SW 1271 (cell line): Measurements from ENCODE around the gene CNTNAP3.
"Not testable (repeated sequence)": the region's sequence is repeated elsewhere in the genome, so short reads cannot be mapped to it uniquely, and the experiment has no call there.

Experiments
- DNase-seq, 2 experiments: peaks; one replicate each; lab custom pipeline; 2025; lab: John Stamatoyannopoulos, UW

CNTNAP3 gene

DNA sequence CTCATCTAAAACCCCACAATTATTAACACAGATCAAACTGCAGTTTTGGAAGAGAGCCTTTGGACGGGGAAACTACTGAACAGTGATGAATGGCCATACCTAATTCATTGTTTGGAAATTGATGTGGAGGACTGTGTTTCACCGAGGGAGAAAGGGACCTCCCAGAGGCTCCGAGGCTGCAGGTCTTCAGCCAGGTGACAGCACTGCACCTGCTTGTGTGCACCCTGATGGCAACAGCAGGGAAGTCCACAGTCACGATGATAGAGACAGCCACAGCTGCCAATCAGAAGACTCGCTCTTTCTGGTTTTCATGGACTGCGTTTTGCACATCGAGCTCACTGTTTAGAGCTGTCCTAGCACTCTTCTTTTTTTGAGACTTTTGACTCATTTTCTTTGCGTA is 214.4 kb downstream of the CNTNAP3 start:
- DNase-seq, result not testable (repeated sequence)

DNA sequence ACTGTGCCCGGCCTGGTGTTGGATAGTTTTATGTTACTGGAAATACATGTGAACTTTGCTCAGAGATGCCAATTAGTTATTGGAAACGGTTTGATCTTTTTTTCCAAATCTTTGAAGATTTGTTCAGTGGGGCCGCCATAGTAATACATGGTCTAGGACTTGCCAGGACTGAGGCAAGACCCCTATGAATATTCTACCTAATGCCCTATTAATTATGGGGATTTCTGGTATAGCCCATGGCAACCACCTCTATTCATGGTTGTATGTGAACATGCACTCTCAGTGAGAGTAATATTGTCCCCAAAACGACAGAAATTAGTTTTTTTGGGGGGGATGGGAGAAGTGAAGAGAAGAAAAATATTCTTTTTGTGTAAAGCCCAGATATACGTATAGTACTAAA is 220.3 kb downstream of the CNTNAP3 start:
- not testable (repeated sequence) for DNase-seq

DNA sequence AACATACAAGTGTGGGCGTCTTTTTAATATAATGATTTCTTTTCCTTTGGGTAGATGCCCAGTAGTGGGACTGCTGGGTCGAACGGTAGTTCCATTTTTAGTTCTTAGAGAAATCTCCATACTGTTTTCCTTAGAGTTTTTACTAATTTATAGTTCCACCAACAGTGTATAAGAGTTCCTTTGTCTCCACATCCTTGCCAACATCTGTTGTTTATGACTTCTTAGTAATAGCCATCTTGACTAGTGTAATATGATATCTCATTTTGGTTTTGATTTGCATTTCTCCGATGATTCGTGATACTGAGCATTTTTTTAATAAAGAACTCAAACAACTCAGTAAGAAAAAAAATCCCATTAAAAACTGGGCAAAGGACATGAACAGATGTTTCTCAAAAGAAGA is 225.0 kb downstream of the CNTNAP3 start:
- not testable (repeated sequence) for DNase-seq

DNA sequence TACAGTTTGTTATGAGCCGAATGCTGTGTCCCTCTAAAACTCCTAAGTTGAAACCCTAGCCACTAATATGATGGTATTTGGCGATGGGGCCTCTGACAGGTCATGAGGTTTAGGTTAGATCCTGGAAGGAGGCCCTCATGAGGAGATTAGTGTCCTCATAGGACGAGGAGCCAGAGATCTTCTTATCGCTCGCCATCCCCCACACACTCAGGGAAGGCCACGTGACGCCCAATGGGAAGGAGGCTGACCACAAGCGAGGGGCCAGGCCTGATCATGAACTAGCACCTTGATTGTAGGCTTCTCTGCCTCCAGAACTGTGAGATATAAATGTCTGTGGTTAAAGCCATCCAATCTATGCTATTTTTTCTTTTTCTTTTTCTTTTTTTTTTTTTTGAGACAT is 233.5 kb downstream of the CNTNAP3 start:
- DNase-seq, result not testable (repeated sequence)

DNA sequence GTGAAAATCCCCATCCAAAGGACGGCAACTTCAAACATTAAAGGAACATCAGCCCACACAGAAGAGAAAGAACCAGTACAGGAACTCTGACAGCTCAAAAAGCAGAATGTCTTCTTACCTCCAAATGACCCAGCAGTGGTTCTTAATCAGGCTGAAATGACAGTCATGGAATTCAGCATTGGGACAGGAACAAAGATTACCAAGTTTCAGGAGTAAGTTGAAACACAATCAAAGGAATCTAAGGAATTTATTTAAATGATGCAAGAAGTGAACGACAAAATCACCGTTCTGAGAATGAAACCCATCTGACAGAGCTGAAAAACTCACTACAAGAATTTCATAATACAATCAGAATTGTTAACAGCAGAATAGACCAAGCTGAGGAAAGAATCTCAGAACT is 241.1 kb downstream of the CNTNAP3 start:
- not testable (repeated sequence) for DNase-seq

DNA sequence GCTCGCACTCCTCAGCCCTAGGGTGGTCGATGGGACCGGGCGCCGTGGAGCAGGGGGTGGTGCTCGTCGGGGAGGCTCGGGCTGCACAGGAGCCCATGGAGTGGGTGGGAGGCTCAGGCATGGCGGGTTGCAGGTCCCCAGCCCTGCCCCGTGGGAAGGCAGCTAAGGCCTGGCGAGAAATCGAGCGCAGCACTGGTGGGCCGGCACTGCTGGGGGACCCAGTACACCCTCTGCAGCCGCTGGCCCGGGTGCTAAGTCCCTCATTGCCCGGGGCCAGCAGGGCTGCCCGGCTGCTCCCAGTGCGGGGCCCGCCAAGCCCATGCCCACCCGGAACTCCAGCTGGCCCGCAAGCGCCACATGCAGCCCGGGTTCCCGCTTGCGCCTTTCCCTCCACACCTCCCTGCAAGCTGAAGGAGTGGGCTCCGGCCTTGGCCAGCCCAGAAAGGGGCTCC is 245.6 kb downstream of the CNTNAP3 start:
- DNase-seq, result not testable (repeated sequence)

DNA sequence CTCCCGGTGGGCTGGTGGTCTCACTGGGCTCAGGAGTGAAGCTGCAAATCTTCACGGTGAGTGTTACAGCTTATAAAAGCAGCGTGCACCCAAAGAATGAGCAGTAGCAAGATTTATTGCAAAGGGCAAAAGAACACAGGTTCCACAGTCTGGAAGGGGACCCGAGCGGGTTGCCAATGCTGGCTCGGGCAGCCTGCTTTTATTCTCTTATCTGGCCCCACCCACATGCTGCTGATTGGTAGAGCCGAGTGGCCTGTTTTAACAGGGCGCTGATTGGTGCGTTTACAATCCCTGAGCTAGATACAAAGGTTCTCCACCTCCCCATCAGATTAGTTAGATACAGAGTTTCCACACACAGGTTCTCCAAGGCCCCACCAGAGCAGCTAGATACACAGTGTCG is 246.2 kb downstream of the CNTNAP3 start:
- not testable (repeated sequence) for DNase-seq

DNA sequence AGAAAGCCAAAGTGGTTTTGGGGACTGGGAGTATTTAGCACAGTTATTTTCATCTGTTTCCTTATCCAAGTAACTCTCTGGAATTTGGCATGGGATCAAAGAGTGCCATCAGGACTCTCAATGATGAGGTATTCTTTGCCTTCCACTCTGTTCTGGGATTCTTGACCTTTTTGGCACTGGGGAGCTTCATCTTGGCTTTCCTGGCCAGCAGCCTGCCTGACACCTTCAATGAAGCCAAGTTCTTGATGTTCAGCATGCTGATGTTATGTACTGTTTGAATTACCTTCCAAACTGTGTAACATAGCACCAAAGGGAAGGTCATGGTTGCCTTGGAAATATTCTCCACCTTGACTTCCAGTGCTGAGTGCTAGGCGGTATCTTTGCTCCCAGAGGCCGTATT is 248.8 kb downstream of the CNTNAP3 start:
- not testable (repeated sequence) for DNase-seq

DNA sequence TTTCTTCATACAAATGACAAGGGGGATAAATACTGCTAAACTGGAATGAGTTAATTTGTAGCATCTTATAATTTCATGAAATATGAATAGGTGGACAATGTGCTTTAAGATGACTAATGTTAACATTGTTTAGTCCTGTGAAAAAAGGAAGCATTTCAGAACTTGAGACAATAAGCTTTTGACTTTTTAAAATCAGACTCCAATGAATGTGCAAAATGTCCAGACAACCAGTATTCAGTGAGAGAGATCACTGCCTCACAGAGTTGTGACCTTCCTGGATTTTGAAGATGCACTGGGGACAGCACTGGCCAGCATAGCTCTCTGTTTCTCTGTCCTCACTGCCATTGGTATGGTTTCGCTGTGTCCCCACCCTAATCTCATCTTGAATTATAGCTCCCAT is 249.7 kb downstream of the CNTNAP3 start:
- not testable (repeated sequence) for DNase-seq

DNA sequence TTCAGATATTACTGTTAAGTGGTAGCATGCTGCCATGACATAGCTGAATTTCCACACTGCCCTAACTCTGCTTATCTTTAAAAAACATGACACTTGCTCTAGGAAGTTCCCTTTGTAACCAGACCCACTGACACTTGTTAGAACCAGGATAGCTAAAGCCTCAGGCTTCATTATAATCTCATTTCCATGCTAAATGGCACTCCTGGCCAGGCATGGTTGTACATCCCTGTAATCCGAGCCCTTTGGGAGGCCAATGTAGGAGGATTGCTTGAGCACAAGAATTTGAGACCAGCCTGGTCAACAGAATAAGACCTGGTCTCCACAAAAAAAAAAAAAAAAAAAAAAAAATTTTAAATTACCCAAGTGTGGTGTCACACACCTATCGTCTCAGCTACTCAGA is 254.1 kb downstream of the CNTNAP3 start:
- not testable (repeated sequence) for DNase-seq

DNA sequence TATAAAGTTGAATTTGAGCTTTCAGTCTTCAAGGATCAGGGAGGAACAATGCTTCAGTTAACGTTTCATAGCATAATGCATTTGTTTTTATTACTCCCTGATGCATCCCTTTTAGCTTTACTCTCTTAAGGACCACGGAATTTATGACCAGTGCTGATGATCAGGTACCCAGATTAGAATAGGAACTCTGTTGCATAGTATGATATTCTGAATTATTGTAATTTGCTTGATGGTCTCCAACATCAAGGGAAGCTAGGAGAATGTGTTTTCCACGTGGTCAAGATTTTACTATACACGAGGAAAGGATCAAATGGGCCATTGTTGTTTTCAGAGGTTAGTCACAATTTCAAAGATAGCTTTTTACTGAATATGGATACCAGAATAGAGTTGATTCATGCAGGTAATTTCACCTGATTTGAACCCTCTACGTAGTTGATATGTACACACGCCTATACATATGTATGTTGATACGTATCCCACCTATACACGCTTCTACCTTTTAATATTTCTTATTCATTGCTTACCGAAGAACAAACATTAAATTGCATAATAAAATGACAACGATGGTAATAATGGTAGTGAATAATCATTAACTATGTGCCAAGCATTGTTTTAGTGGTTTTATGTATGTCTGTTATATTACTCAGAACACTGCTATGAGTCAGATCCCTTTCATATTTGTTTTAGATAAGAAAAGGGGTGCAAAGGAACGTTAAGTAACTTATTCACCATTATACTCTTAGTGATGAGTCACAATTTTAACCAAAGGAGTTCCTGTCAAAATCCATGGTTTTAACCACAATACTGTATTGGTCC is 257.6 kb downstream of the CNTNAP3 start:
- DNase-seq, result not testable (repeated sequence)

DNA sequence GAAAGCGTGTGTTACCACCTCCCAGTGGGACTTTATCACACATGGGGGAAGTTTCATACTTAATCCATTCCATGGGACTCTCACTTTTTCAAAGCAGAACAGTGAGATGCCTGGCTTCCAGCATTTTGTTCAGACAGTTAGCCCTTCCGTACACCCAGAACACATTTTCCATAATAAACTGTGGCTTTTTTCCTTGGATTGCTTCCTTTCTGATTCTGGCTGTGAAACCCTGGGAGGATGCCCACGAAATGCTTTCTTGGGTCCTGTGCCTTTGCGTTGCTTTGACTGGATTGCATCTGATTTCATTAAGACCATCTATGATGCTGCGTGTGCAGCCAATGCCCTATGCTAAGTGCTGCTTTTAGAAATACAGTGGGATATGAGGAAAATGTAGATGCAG is 259.1 kb downstream of the CNTNAP3 start:
- not testable (repeated sequence) for DNase-seq

DNA sequence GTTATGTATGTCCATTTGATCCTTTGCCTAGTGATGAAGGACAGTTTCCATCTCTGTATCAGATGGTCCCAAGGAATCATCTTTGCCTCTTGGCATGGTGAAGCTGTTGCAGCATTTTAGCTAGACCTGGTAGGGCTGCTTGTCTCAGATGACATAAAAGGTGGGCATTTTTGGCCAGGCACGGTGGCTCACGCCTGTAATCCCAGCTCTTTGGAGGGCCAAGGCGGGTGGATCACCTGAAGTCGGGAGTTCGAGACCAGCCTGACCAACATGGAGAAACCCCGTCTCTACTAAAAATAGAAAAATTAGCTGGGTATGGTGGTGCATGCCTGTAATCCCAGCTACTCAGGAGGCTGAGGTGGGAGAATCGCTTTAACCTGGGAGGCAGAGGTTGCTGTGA is 259.8 kb downstream of the CNTNAP3 start:
- not testable (repeated sequence) for DNase-seq

DNA sequence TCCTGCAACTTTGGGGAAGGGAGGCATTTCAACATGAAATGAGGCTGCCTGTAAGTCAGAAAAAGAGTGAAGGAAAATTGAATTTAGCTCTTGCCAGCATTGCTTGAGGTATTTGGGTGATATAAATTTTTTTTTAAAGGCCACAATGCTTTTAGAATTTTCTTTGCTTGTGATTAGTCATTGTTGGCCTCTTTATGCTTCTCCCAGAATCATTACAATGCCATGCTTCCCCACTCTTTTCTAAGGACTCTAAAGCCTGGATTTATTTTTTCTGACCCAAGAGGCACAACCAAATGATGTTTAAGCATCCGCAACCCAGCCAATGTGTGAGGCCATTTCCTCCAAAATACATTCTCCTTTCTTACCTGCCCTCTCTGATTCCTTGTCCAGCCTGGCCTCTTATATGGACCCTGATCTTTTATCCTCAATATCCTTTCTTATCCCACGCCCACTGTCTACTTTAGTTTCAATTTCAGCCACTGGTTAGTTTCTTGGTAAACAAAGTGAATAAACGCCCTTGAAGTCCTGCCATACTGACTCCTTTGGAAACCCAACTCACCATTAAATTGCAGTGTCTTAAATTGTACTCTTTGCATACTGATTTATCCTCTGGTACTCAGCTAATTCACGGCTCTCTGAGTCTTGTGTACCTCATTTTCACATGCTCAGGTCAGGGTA is 261.9 kb downstream of the CNTNAP3 start:
- not testable (repeated sequence) for DNase-seq
